ENCODE results near the gene LRRC75A.
"Not testable (repeated sequence)": the region's sequence is repeated elsewhere in the genome, so short reads cannot be mapped to it uniquely, and the experiment has no call there.

LRRC75A gene

GRCh38 chr17:16470265-16470664 lies 21.7 kb downstream of the LRRC75A start:
- no peak for DNase-seq

- no peak for DNase-seq
These were observed 23.5 kb downstream of the LRRC75A start for GRCh38 chr17:16468428-16468992.

- no peak for DNase-seq
These were observed 24.1 kb downstream of the LRRC75A start for GRCh38 chr17:16467886-16468285.

GRCh38 chr17:16467044-16467443 lies 24.9 kb downstream of the LRRC75A start:
- no peak for DNase-seq

- no peak for DNase-seq
These were observed 25.6 kb downstream of the LRRC75A start for GRCh38 chr17:16466407-16466806.

GRCh38 chr17:16465861-16466338 lies 26.1 kb downstream of the LRRC75A start:
- DNase-seq = no peak

GRCh38 chr17:16465052-16465312 lies 27.0 kb downstream of the LRRC75A start:
- DNase-seq = no peak

- DNase-seq = no peak
These were observed 27.5 kb downstream of the LRRC75A start for GRCh38 chr17:16464303-16465051.

- no peak for DNase-seq
These were observed 28.4 kb downstream of the LRRC75A start for GRCh38 chr17:16463358-16464302.

- DNase-seq = no peak
These were observed 29.7 kb downstream of the LRRC75A start for GRCh38 chr17:16462070-16462864.

- DNase-seq = no peak
These were observed 30.5 kb downstream of the LRRC75A start for GRCh38 chr17:16461606-16461866.

- DNase-seq = no peak
These were observed 31.0 kb downstream of the LRRC75A start for GRCh38 chr17:16460796-16461605.

- DNase-seq = no peak
These were observed 32.0 kb downstream of the LRRC75A start for GRCh38 chr17:16459855-16460550.

GRCh38 chr17:16459271-16459670 lies 32.7 kb downstream of the LRRC75A start:
- DNase-seq = no peak

GRCh38 chr17:16456742-16457316 lies 35.2 kb downstream of the LRRC75A start:
- DNase-seq = no peak

GRCh38 chr17:16455997-16456741 lies 35.8 kb downstream of the LRRC75A start:
- DNase-seq = no peak

- DNase-seq = no peak
These were observed 38.5 kb downstream of the LRRC75A start for GRCh38 chr17:16453493-16453851.

GRCh38 chr17:16452268-16452667 lies 39.7 kb downstream of the LRRC75A start:
- not testable (repeated sequence) for DNase-seq

- DNase-seq = no peak
These were observed 42.0 kb downstream of the LRRC75A start for GRCh38 chr17:16450028-16450427.

GRCh38 chr17:16449121-16449570 lies 42.8 kb downstream of the LRRC75A start:
- no peak for DNase-seq

GRCh38 chr17:16448490-16448889 lies 43.5 kb downstream of the LRRC75A start:
- no peak for DNase-seq

Data from kidney glomerular epithelial cell (primary cell).